Coronary artery (tissue), 2 donors: Measurements from ENCODE around the gene ANKRD52.

Experiments used
- DNase-seq: peaks from one replicate; pipeline ENCODE4 v3.0.0-alpha.2; 2017; ENCODE audit warnings: low spot score
- H3K27ac ChIP-seq, 2 donors: fragments of 200-600 bp; sonication (generic); one replicate each; pipeline ENCODE4 v1.5.1; 2016 to 2019
- H3K4me3 ChIP-seq: fragments of 200-600 bp; sonication (generic); 2 replicates; pipeline ENCODE4 v1.5.1; 2016; ENCODE audit warnings: mild to moderate bottlenecking, moderate library complexity
- TF ChIP-seq, protein P1 (sequence below): fragments of 200-600 bp; sonication (generic); IDR thresholded peaks from one replicate; pipeline ENCODE4 v1.5.1; 2019; ENCODE audit warnings: antibody characterized with exemption

The ANKRD52 gene

DNA sequence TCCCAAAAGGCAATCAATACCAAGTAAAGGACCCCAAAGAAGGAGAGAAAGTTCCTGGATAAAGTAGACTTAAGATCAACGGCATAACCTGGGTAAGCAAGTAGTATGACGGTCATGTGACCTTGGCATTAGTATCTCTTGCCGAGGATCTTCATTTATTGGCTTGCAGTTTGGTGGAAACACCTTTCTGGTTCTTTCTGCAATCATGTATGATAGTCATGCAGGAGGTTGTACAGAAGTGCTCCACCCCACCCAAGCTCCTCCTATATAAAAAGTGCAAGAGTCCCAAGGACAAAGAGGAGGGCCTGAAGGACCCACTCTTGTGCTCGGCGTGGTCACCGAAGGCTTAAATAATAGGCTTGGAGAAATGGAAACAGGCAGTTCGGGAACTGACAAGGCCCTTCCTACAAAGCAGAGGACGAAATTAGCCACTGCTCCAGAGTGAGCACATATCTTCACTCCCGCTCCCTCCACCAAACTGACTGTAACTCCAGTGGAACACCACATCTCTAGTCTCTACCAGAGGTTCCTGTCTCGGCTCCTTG is 41.2 kb upstream of the ANKRD52 start:
- Histone ChIP-seq H3K27ac (peak overlapping the region; percentile 86 to 92), H3K4me3 (peak overlapping the region; percentile 96)
- DNase-seq: no peak
- TF ChIP-seq, protein P1, sequence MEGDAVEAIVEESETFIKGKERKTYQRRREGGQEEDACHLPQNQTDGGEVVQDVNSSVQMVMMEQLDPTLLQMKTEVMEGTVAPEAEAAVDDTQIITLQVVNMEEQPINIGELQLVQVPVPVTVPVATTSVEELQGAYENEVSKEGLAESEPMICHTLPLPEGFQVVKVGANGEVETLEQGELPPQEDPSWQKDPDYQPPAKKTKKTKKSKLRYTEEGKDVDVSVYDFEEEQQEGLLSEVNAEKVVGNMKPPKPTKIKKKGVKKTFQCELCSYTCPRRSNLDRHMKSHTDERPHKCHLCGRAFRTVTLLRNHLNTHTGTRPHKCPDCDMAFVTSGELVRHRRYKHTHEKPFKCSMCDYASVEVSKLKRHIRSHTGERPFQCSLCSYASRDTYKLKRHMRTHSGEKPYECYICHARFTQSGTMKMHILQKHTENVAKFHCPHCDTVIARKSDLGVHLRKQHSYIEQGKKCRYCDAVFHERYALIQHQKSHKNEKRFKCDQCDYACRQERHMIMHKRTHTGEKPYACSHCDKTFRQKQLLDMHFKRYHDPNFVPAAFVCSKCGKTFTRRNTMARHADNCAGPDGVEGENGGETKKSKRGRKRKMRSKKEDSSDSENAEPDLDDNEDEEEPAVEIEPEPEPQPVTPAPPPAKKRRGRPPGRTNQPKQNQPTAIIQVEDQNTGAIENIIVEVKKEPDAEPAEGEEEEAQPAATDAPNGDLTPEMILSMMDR: no peak

DNA sequence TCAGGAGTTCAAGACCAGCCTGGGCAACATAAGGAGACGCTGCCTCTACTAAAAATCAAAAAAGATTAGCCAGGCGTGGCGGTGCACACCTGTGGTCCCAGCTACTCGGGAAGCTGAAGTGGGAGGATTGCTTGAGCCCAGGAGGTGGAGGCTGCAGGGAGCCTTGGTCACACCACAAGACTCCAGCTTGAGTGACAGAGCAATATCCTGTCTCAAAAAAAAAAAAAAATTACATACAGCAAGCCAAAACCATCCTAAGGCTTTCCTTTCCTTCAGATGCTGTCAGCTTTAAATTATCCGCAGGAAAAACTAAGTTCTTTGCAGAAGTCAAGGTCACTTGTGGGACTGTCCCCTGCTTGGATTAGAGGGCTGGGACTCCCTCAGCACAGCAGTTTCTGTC is 40.6 kb upstream of the ANKRD52 start:
- peak overlapping the region; percentile 8 to 86 for H3K27ac ChIP-seq
- peak overlapping the region; percentile 96 for H3K4me3 ChIP-seq
- DNase-seq: no peak
- TF ChIP-seq, protein P1: no peak

DNA sequence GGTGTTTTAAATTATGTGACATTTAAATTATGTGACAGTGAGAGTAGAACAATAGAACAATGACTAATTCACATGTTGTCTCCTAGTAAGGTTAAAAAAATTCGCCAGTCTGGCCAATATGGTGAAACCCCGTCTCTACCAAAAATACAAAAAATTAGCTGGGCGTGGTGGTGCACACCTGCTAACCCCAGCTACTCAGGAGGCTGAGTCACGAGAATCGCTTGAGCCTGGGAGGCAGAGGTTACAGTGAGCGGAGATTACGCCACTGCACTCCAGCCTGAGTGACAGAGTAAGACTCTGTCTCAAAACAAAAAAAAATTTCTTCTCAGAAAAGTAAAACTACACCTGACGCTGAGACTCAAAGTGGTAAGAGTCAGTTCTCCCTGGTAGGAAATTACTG is 39.2 kb upstream of the ANKRD52 start:
- no peak overlapping the region for H3K27ac ChIP-seq
- no peak overlapping the region for H3K4me3 ChIP-seq

DNA sequence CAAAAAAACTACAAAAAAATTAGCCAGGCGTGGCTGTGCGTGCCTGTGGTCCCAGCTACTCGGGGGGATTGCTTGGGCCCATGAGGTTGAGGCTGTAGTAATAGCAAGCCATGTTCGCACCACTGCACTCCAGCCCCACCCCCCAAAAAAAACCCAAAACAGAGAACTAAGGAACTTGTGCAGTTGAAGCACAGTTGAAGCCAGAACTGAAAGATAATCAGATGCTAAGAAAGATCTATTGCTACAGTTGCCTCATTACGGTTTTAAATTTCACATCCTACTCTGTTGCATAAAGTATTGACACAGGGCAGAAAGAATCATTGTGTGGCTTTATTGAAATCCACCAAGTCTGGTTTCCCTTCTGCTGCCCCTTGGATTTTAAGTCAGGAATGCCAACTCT is 38.1 kb upstream of the ANKRD52 start:
- TF ChIP-seq, protein P1: no peak
- DNase-seq: no peak
- Histone ChIP-seq H3K27ac (no peak overlapping the region), H3K4me3 (no peak overlapping the region)

More for the DNA sequence above, 39.2 kb upstream of the ANKRD52 start:
- no peak for DNase-seq
- TF ChIP-seq, protein P1: no peak

DNA sequence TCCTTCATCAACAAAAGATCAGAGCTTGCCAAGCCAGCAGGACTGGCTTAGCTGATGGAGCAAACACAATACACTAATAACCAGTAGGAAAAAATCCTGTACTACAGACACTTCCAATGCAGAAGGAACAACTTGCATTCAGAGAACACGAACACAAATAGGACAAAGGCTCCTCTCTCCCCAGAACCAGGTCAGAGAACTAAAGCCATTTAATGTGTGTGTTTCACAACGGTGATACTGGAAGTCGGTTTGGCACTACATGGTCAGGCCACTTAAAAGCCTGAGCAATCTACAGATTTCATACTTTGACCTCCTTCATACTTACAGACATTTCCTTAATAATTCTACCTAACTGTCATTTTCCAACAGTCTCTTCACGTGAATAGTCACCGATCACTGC is 35.6 kb upstream of the ANKRD52 start:
- no peak for DNase-seq
- no peak overlapping the region for H3K27ac ChIP-seq
- TF ChIP-seq, protein P1: no peak
- no peak overlapping the region for H3K4me3 ChIP-seq

DNA sequence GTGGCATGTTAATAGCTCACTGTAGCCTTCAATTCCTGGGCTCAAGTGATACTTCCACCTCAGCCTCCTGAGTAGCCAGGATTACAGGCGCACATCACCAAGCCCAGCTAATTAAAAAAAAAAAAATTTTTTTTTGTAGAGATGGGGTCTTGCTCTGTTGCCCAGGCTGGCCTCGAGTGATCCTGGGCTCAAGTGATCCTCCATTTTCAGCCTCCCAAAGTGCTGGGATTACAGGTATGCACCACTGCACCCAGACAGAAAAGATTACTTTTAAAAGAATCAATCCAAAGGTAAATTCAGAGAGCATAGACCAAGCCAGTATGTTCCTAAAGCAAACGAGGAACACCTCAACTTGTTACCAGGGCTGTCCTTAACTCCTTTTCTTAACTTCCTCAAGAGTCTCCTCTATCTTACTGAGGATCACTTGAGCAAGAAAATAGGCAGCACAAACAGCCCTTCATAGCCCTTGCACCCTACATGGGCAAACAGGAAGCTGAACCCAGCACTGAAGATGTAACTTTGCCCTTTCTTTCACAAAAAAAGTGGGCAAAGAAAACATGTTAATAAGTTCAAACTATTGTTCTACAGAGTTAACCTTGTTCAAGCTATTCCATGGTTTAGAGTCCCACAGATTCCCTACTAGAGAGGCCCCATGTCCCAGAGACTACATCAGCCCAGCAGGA is 30.7 kb upstream of the ANKRD52 start:
- DNase-seq: no peak
- no peak overlapping the region for H3K27ac ChIP-seq

More for the DNA sequence above, 30.7 kb upstream of the ANKRD52 start:
- TF ChIP-seq, protein P1: no peak
- no peak overlapping the region for H3K4me3 ChIP-seq
